GM10248 (cell line): ENCODE data around the gene PRTG.
A peak's percentile ranks its signal among the peaks of the same experiment; 100 is the strongest.
"Not testable (repeated sequence)": the region's sequence is repeated elsewhere in the genome, so short reads cannot be mapped to it uniquely, and the experiment has no call there.

ENCODE experiments used
- CTCF ChIA-PET: fragments of 300-600 bp; sonication (Branson Sonifier 250); formaldehyde crosslinking; extraction: SDS; loops from one replicate; lab custom pipeline; 2021; ENCODE audit warnings: antibody characterized with exemption; lab: Yijun Ruan, JAX
- POLR2A ChIA-PET: fragments of 350-650 bp; sonication (Branson Sonifier 250); formaldehyde crosslinking; extraction: SDS; loops from one replicate; lab custom pipeline; 2020; ENCODE audit warnings: antibody characterized with exemption; lab: Yijun Ruan, JAX
- DNase-seq: peaks from one replicate; pipeline ENCODE4 v3.0.0; 2012; ENCODE audit errors: extremely low spot score
- CTCF ChIP-seq: IDR thresholded peaks from 2 replicates; pipeline ENCODE4 v1.5.1; 2012; ENCODE audit warnings: mild to moderate bottlenecking, low read depth; ENCODE audit errors: extremely low read depth, missing control alignments, control extremely low read depth

PRTG gene

GRCh38 chr15:55696221-55696620, 46.7 kb downstream of the PRTG start:
- ChIA-PET POLR2A (no interaction called here), CTCF (no interaction called here)
- TF ChIP-seq CTCF, result no peak
- no peak for DNase-seq

- ChIA-PET CTCF (no interaction called here), POLR2A (no interaction called here)
- TF ChIP-seq CTCF, result no peak
- no peak for DNase-seq
Observed at GRCh38 chr15:55695432-55695831, 47.5 kb downstream of the PRTG start.

GRCh38 chr15:55694652-55695150, 48.3 kb downstream of the PRTG start:
- ChIA-PET POLR2A (no interaction called here), CTCF (no interaction called here)
- peak; percentile 39 for DNase-seq
- TF ChIP-seq CTCF, result no peak

DNA sequence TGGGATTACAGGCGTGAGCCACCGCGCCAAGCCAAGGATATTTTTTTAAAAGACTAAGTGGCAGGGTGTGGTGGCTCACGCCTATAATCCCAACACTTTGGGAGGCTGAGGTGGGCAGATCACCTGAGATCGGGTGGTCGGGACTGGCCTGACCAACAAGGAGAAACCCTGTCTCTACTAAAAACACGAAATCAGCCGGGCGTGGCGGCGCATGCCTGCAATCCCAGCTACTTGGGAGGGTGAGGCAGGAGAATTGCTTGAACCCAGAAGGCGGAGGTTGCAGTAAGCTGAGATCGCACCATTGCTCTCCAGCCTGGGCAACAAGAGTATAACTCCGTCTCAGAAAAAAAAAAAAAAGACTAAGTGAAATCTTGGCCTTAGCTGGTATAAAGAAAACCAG, 49.8 kb downstream of the PRTG start:
- POLR2A ChIA-PET, DNase-seq, CTCF ChIA-PET: not testable (repeated sequence)

DNA sequence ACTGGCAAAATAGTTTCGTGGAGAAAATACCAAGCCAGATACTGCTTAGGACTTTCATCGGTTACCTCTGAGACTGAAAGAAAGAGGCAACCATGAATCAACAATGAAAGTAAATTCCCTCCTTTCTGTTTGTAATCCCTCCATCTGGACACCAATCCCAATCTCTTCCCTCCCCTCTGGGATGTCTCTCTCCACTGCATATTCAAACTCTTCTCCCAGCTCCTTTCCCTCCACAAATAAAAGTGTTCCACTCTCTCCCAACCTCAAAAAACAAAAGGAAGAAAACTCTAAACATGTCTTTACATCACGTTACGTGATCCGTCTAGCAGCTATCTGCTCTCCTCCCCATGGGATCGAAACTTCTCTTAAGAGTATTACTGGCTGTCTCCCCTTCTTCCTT, 55.2 kb downstream of the PRTG start:
- CTCF ChIA-PET, result interaction anchor here (1.1 kb wide), 1 partner anchor 137 kb away, joined by 3 read pairs; no protein-coding TSS in a partner anchor

DNA sequence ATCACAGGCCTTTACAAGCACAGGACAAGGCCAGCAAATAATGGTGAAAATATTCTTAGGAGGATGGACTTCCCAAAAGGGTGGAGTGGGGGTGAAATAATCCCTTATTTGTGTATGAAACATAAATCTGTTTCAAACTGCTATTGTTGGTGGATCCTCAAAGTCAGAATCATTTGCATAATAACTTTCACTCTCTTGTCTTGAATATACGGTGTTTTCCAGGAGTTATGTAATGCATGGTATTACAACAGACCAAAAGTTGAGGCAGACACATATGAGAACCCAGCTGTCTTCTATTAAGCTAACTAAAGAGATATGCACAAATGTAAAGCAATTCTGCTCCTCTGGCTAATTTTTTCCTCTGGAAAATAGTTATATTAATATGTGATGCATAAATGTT, 57.7 kb downstream of the PRTG start:
- no peak for TF ChIP-seq CTCF
- ChIA-PET CTCF (interaction anchor here (0.8 kb wide), 1 partner anchor 23 kb away, joined by 3 read pairs; no protein-coding TSS in a partner anchor), POLR2A (no interaction called here)
- DNase-seq, result peak; percentile 39

More for the DNA sequence above, 55.2 kb downstream of the PRTG start:
- POLR2A ChIA-PET, result no interaction called here
- TF ChIP-seq CTCF, result no peak
- no peak for DNase-seq

DNA sequence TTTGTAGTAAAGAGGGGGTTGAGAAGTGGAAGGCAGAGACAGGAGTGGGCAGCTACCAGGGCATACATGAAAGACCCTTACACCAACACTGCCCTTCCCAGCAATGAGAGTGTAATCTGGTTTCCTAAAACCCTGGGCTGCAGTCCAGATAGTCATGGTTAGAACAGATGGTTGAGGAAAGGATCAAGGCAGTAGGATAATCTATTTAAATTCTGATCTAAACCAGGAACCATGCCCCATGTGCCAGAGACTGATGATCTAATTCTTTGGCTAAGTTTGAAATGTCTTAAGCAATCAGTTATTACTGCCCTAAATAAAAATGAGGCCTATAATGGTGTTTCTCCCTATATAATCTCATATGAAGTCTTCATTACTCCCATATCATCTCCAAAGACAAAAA, 59.6 kb downstream of the PRTG start:
- ChIA-PET POLR2A (no interaction called here), CTCF (no interaction called here)
- no peak for DNase-seq
- no peak for TF ChIP-seq CTCF
